ENCODE measurements around the gene DNAH17. TPM values are rescaled to one million over a fixed set of nuclear protein-coding genes. Genes with fewer than 3 reads are reported as not detected.

Gene DNAH17
- total RNA-seq, 1 experiment from 2014 or later: 0.13 TPM

- Histone ChIP-seq H4K8ac (replicated peaks; ENCODE audit: insufficient read length, low read depth, low read length) (no peak overlapping the region), H3K9ac (ENCODE audit: extremely low read depth, insufficient read length, low read length) (no peak overlapping the region), H4K5ac (ENCODE audit: insufficient read length, low read depth, low read length) (no peak overlapping the region), H3K23ac (ENCODE audit: insufficient read length, low read depth, low read length) (no peak overlapping the region), H3K9me3 (ENCODE audit: control insufficient read depth, low read depth, low read length) (no peaks in the 10 kb centered on the region), H3K79me1 (ENCODE audit: insufficient read depth, low read depth, low read length, poor library complexity, severe bottlenecking) (no peaks in the 10 kb centered on the region), H4K20me1 (ENCODE audit: control insufficient read depth, insufficient read depth, insufficient read length) (no peaks in the 10 kb centered on the region), H2AFZ (ENCODE audit: low read length) (no peak overlapping the region), H4K91ac (ENCODE audit: insufficient read length, low read depth, low read length) (no peak overlapping the region), H3K27me3 (ENCODE audit: insufficient read depth, low read length) (no peaks in the 10 kb centered on the region), H3K18ac (ENCODE audit: insufficient read length, low read depth, low read length) (no peak overlapping the region), H3K27ac (ENCODE audit: insufficient read length, low read depth, low read length) (no peak overlapping the region), H3K14ac (ENCODE audit: insufficient read depth, low read length) (no peak overlapping the region), H3K56ac (ENCODE audit: insufficient read length, low read depth, low read length) (no peak overlapping the region), H2BK12ac (ENCODE audit: insufficient read length, low read depth, low read length) (no peak overlapping the region), H3K4ac (ENCODE audit: low read depth, low read length) (no peak overlapping the region), H3K23me2 (ENCODE audit: insufficient read length, low read depth, low read length, poor library complexity, severe bottlenecking) (no peaks in the 10 kb centered on the region), H2BK15ac (ENCODE audit: low read depth, low read length) (no peak overlapping the region), H3K4me1 (ENCODE audit: insufficient read depth, low read length) (peaks cover 7% of the 10 kb centered on the region), H2BK20ac (ENCODE audit: low read depth, low read length, poor library complexity, severe bottlenecking) (no peak overlapping the region), H2AK5ac (ENCODE audit: insufficient read length, low read length) (no peak overlapping the region), H2BK5ac (ENCODE audit: insufficient read length, low read length) (no peak overlapping the region), H3T11ph (ENCODE audit: low read length) (no peak overlapping the region), H3K4me2 (ENCODE audit: insufficient read depth, insufficient read length, low read length) (no peak overlapping the region), H2BK120ac (ENCODE audit: low read depth, low read length, poor library complexity, severe bottlenecking) (no peak overlapping the region), H3K79me2 (ENCODE audit: insufficient read depth, low read length) (no peaks in the 10 kb centered on the region)
- Mint-ChIP-seq H3K27me3 (ENCODE audit: low read depth) (no peaks in the 10 kb centered on the region; the same call in none of the 2 replicates), H3K4me1 (peaks cover 11 to 23% of the 10 kb centered on the region in 2 experiments), H3K27ac (no peak overlapping the region), H3K4me3 (no peak overlapping the region), H3K9me3 (no peaks in the 10 kb centered on the region), H3K36me3 (ENCODE audit: insufficient read depth in 1 of 3, low read depth in 3 of 3) (no peaks in the 10 kb centered on the region)
- WGBS (ENCODE audit: extremely low coverage, insufficient read length, low lambda C conversion rate): no CpG with 5 or more reads among the region's 9 CpGs
- TF ChIP-seq CTCF (conservative IDR thresholded peaks at IDR 0.05): no peak
- DNase-seq: no peak
These were observed 18.1 kb upstream of the DNAH17 start for GRCh38 chr17:78595135-78595810.

Data from H9 (cell line).